ENCODE results near the gene POFUT2. TPM values are rescaled to one million over a fixed set of nuclear protein-coding genes. Genes with fewer than 3 reads are reported as not detected.

Gene POFUT2
- total RNA-seq, 4 donors from 2014 or later, result 29.9 to 79.3 (median 33.3) TPM

DNA sequence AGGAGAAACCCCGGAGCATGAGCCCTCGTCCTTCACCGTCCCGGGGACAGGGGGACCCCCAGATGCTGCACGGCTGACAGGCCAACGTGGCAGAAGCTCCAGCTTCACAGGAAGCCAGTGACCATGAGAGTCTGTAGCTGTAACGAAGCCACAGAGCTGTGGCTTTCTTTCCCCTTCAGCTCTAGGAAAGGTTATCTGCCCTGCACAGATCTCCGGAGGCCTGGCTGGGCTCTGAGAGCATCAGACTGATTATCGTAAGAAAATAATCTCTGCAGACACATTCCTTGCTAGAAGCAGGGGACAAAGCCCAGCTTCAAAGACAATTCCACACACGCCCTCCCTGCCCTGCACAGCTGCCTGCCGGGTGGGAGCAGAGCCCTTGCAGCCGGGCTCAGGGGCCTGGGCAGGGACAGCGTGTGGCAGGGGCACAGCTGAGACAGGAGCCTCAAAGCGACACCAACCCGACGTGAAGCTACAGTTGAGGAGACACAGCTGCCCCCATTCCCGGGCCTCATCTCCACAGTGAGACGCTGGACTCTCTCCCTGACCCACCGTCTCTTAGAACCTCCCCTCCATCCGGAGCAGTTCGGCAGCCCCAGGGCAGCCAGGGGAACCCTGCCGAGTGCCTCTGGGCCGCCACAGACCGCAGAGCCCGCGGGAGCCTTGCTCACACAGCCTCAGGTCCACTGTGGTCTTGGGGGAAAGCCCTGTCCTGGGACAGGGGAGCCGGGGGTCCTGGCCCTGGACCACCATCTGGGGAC lies 30.6 kb downstream of the POFUT2 start:
- intact Hi-C loops (cut with DNase I; ENCODE audit: low total_unique reads), result no loop called here
- TF ChIP-seq EP300 (IDR thresholded peaks at IDR 0.05; ENCODE audit: low read depth) (no peak), POLR2AphosphoS5 (IDR thresholded peaks at IDR 0.05) (no peak), POLR2A (IDR thresholded peaks at IDR 0.05) (no peak)
- TF ChIP-seq, protein P1, sequence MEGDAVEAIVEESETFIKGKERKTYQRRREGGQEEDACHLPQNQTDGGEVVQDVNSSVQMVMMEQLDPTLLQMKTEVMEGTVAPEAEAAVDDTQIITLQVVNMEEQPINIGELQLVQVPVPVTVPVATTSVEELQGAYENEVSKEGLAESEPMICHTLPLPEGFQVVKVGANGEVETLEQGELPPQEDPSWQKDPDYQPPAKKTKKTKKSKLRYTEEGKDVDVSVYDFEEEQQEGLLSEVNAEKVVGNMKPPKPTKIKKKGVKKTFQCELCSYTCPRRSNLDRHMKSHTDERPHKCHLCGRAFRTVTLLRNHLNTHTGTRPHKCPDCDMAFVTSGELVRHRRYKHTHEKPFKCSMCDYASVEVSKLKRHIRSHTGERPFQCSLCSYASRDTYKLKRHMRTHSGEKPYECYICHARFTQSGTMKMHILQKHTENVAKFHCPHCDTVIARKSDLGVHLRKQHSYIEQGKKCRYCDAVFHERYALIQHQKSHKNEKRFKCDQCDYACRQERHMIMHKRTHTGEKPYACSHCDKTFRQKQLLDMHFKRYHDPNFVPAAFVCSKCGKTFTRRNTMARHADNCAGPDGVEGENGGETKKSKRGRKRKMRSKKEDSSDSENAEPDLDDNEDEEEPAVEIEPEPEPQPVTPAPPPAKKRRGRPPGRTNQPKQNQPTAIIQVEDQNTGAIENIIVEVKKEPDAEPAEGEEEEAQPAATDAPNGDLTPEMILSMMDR (IDR thresholded peaks at IDR 0.05), result no peak
- Histone ChIP-seq H3K9me3 (no peaks in the 10 kb centered on the region), H3K36me3 (no peaks in the 10 kb centered on the region), H3K4me3 (no peak overlapping the region), H3K4me1 (no peaks in the 10 kb centered on the region), H3K27me3 (peaks cover 35% of the 10 kb centered on the region), H3K27ac (no peak overlapping the region)
- in situ Hi-C loops (cut with MboI; ENCODE audit: low pct_ligation_motif_present in 1 of 4, low pct_unique_long_range_greater_than_20kb in 1 of 4, low sequenced_read_pairs in 3 of 4), result no loop called here
- WGBS, 2 donors (ENCODE audit: low coverage in 1 of 2), result 55% methylated on average over 26 of the region's 27 CpGs; no CpG with 5 or more reads in 1 of the 2 donors
- no peak for DNase-seq

- TF ChIP-seq EP300 (IDR thresholded peaks at IDR 0.05; ENCODE audit: low read depth), result no peak
- no peak for TF ChIP-seq POLR2AphosphoS5 (IDR thresholded peaks at IDR 0.05)
- TF ChIP-seq, protein P1 (IDR thresholded peaks at IDR 0.05), result no peak
- TF ChIP-seq POLR2A (IDR thresholded peaks at IDR 0.05), result no peak
- Histone ChIP-seq H3K9me3 (no peaks in the 10 kb centered on the region), H3K4me3 (no peak overlapping the region), H3K4me1 (no peaks in the 10 kb centered on the region), H3K27me3 (peaks cover 35% of the 10 kb centered on the region), H3K36me3 (no peaks in the 10 kb centered on the region), H3K27ac (no peak overlapping the region)
- intact Hi-C loops (cut with DNase I; ENCODE audit: low total_unique reads) (no loop called here), in situ Hi-C loops (cut with MboI; ENCODE audit: low pct_ligation_motif_present in 1 of 4, low pct_unique_long_range_greater_than_20kb in 1 of 4, low sequenced_read_pairs in 3 of 4) (no loop called here)
- DNase-seq, result no peak
- WGBS, 2 donors (ENCODE audit: low coverage in 1 of 2), result 79% methylated on average over 29 of the region's 31 CpGs; no CpG with 5 or more reads in 1 of the 2 donors
These were observed 31.4 kb downstream of the POFUT2 start for GRCh38 chr21:45256021-45256911.

DNA sequence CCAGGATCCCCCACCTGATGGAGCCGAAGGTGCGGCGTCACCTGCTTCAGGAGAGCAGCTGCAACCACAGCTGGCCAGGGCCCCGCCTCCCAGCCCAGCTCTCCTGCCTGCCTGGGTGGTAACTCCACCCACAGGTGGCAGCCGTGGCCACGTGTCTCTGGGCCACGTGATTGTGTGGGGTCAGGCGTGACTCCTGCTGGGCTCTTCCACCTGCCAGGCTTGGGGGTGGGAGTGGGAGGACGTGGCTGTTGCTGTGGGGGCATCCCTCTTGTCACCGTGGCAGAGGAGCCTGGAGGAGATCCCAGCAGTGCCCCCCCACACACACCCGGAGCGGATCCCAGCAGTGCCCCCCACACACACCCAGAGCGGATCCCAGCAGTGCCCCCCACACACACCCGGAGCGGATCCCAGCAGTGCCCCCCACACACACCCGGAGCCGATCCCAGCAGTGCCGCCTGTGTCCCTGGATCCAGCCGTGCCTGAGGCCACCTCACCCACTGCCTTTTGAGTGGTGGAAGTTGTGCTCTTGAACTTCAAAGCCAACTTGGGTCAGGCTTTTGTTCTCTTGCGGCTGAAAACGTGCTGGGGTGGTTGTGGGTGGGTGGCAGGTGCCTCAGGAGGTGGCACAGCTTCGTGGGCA lies 32.2 kb downstream of the POFUT2 start:
- intact Hi-C loops (cut with DNase I; ENCODE audit: low total_unique reads) (loop anchor here (2.0 kb wide), 1 partner anchor 27 kb away; no protein-coding TSS in a partner anchor), in situ Hi-C loops (cut with MboI; ENCODE audit: low pct_ligation_motif_present in 1 of 4, low pct_unique_long_range_greater_than_20kb in 1 of 4, low sequenced_read_pairs in 3 of 4) (no loop called here)
- peaks cover 35% of the 10 kb centered on the region for H3K27me3 ChIP-seq
- no peak overlapping the region for H3K4me3 ChIP-seq
- no peaks in the 10 kb centered on the region for H3K9me3 ChIP-seq
- H3K4me1 ChIP-seq, result no peaks in the 10 kb centered on the region
- H3K27ac ChIP-seq, result no peak overlapping the region
- H3K36me3 ChIP-seq, result no peaks in the 10 kb centered on the region
- DNase-seq, result peak; percentile 60
- TF ChIP-seq POLR2A (IDR thresholded peaks at IDR 0.05) (no peak), POLR2AphosphoS5 (IDR thresholded peaks at IDR 0.05) (peak in 1 of 3 donors; percentile 10), EP300 (IDR thresholded peaks at IDR 0.05; ENCODE audit: low read depth) (no peak)
- TF ChIP-seq, protein P1 (IDR thresholded peaks at IDR 0.05), result no peak
- WGBS, 2 donors (ENCODE audit: low coverage in 1 of 2), result 73% methylated on average over 22 of the region's 22 CpGs; no CpG with 5 or more reads in 1 of the 2 donors
